HepG2 (cell line): ENCODE data around the gene MRPL51. TPM values are rescaled to one million over a fixed set of nuclear protein-coding genes. Genes with fewer than 3 reads are reported as not detected.

Experiments
- ATF7-NPFF ChIP-seq: sonication (generic); formaldehyde crosslinking; IDR thresholded peaks from 2 replicates; pipeline ENCODE4 v1.8.1; 2023; ENCODE audit warnings: mild to moderate bottlenecking, low read depth, missing genetic modification reagents, moderate library complexity
- BRF2 ChIP-seq: sonication (generic); formaldehyde crosslinking; IDR thresholded peaks from 2 replicates; pipeline ENCODE4 v1.8.1; 2022; ENCODE audit warnings: mild to moderate bottlenecking, missing genetic modification reagents
- CHCHD3 ChIP-seq: sonication (generic); formaldehyde crosslinking; IDR thresholded peaks from 2 replicates; pipeline ENCODE4 v1.8.0; 2022; ENCODE audit warnings: mild to moderate bottlenecking, missing genetic modification reagents, moderate library complexity
- DMAP1 ChIP-seq: IDR thresholded peaks from 2 replicates; pipeline ENCODE4 v1.6.1; 2016
- EED ChIP-seq: sonication (generic); formaldehyde crosslinking; IDR thresholded peaks from 2 replicates; pipeline ENCODE4 v1.5.0; 2020; ENCODE audit warnings: mild to moderate bottlenecking, missing genetic modification reagents
- FOXM1 ChIP-seq: sonication (generic); formaldehyde crosslinking; IDR thresholded peaks from 2 replicates; pipeline ENCODE4 v1.5.0; 2020; ENCODE audit warnings: missing genetic modification reagents
- HNRNPL ChIP-seq: fragments of 200-400 bp; formaldehyde crosslinking; IDR thresholded peaks from 2 replicates; pipeline ENCODE4 v1.6.1; 2017; ENCODE audit warnings: mild to moderate bottlenecking, low read depth, low read length
- HOXD1 ChIP-seq: sonication (generic); formaldehyde crosslinking; IDR thresholded peaks from 2 replicates; pipeline ENCODE4 v1.5.0; 2020; ENCODE audit warnings: missing genetic modification reagents
- KLF15 ChIP-seq: sonication (generic); formaldehyde crosslinking; IDR thresholded peaks from 2 replicates; pipeline ENCODE4 v1.8.1; 2023; ENCODE audit warnings: borderline replicate concordance, mild to moderate bottlenecking, inconsistent platforms, missing genetic modification reagents, mixed read lengths
- KMT2B ChIP-seq: IDR thresholded peaks from 2 replicates; pipeline ENCODE4 v1.6.1; 2016; ENCODE audit warnings: missing genetic modification reagents, missing compliant biosample characterization
- LBX2 ChIP-seq: sonication (generic); formaldehyde crosslinking; IDR thresholded peaks from 2 replicates; pipeline ENCODE4 v1.5.0; 2020; ENCODE audit warnings: missing genetic modification reagents, mild to moderate bottlenecking, borderline replicate concordance
- MNT ChIP-seq: fragments of 450-650 bp; IDR thresholded peaks from 2 replicates; pipeline ENCODE4 v1.6.1; 2016
- PBX2 ChIP-seq: IDR thresholded peaks from 2 replicates; pipeline ENCODE4 v1.6.1; 2016; ENCODE audit warnings: control low read depth
- RAD21 ChIP-seq: fragments of 450-650 bp; formaldehyde crosslinking; IDR thresholded peaks from 2 replicates; pipeline ENCODE4 v1.5.0; 2020; ENCODE audit warnings: mild to moderate bottlenecking
- RERE ChIP-seq: IDR thresholded peaks from 2 replicates; pipeline ENCODE4 v1.6.1; 2016; ENCODE audit warnings: low read depth, missing genetic modification reagents, missing compliant biosample characterization
- SIN3A ChIP-seq: IDR thresholded peaks from 2 replicates; pipeline ENCODE4 v1.6.1; 2011; ENCODE audit warnings: low read depth, mild to moderate bottlenecking, control low read depth, low read length, borderline replicate concordance
- SSRP1 ChIP-seq: IDR thresholded peaks from 2 replicates; pipeline ENCODE4 v1.6.1; 2016; ENCODE audit warnings: control low read depth
- TAF1 ChIP-seq: sonication (generic); formaldehyde crosslinking; IDR thresholded peaks from 2 replicates; pipeline ENCODE4 v1.4.0; 2020; ENCODE audit warnings: missing genetic modification reagents
- ZNF816 ChIP-seq: sonication (generic); formaldehyde crosslinking; IDR thresholded peaks from 2 replicates; pipeline ENCODE4 v1.8.0; 2022; ENCODE audit warnings: missing genetic modification reagents, mild to moderate bottlenecking, borderline replicate concordance
- ZSCAN31 ChIP-seq: sonication (generic); formaldehyde crosslinking; IDR thresholded peaks from 2 replicates; pipeline ENCODE4 v1.5.0; 2020; ENCODE audit warnings: low read depth, mild to moderate bottlenecking, missing genetic modification reagents
- polyA plus RNA-seq, 8 experiments: library from polyadenylated mRNA; depleted of rRNA in 3 of 8; stranded (reverse) in 7 of 8; unstranded in 1 of 8; fragments of >200 nt; fragmentation: Illumina TruSeq in 4 of 8; extraction: Trizol in 4 of 8; gene quantifications; 2 replicates each; pipeline versions ENCODE4 v1.2.1 to v1.2.3, GENCODE V29; 2011 to 2016; ENCODE audit warnings: low read depth in 4 of 8, missing spikeins in 1 of 8, mixed read lengths in 1 of 8; ENCODE audit not compliant: insufficient read depth in 1 of 8
- total RNA-seq, 5 experiments: library from RNA; depleted of rRNA; stranded (reverse); fragments of >200 nt; fragmentation: Illumina TruSeq; extraction: Trizol; gene quantifications; 2 replicates each; pipeline ENCODE4 v1.2.3, GENCODE V29; 2016; ENCODE audit warnings: low read depth in 1 of 5

MRPL51 gene
- total and polyA plus RNA-seq, 2 of the 13 experiments (the other 11 are each of a cell fraction or from before 2014, with no cell fraction given), result 64.8 to 278 TPM

- no peak for TF ChIP-seq KMT2B
- TF ChIP-seq PBX2 (CRISPR knock-in tag), result 0 out of 2 replicates have a peak, but pooled peaks have one; percentile 2
- no peak for TF ChIP-seq RAD21
- peak; percentile 68; the same call in 1 of the 2 replicates for TF ChIP-seq SIN3A
- 0 out of 2 replicates have a peak, but pooled peaks have one; percentile 28 for TF ChIP-seq ZSCAN31 (CRISPR knock-in tag)
- 0 out of 2 replicates have a peak, but pooled peaks have one; percentile 42 for TF ChIP-seq EED (CRISPR knock-in tag)
- no peak for TF ChIP-seq CHCHD3 (CRISPR knock-in tag)
- TF ChIP-seq SSRP1, result no peak
- 0 out of 2 replicates have a peak, but pooled peaks have one; percentile 16 for TF ChIP-seq RERE (CRISPR knock-in tag)
- TF ChIP-seq ATF7-NPFF (CRISPR knock-in tag), result peak; percentile 69
- 0 out of 2 replicates have a peak, but pooled peaks have one; percentile 1 for TF ChIP-seq HNRNPL
- TF ChIP-seq BRF2 (CRISPR knock-in tag), result peak; percentile 69; the same call in 1 of the 2 replicates
- no peak for TF ChIP-seq KLF15 (CRISPR knock-in tag)
- no peak for TF ChIP-seq LBX2
- TF ChIP-seq TAF1, result peak; percentile 55
- TF ChIP-seq DMAP1 (CRISPR knock-in tag), result peak; percentile 91
- TF ChIP-seq MNT, result peak; percentile 28
- TF ChIP-seq HOXD1 (CRISPR knock-in tag), result peak; percentile 17; the same call in 1 of the 2 replicates
- TF ChIP-seq FOXM1, result peak; percentile 84; the same call in 1 of the 2 replicates
- peak; percentile 14; the same call in 1 of the 2 replicates for TF ChIP-seq ZNF816 (CRISPR knock-in tag)
Measured at GRCh38 chr12:6493497-6494257, 615 bp upstream of the MRPL51 start, which contains the start of gene NCAPD2 (continued).
